Tibial nerve (tissue), 4 donors: ENCODE measurements around the gene KRT79. TPM values are rescaled to one million over a fixed set of nuclear protein-coding genes. Genes with fewer than 3 reads are reported as not detected.

Experiments used
- DNase-seq, 2 donors: peaks; one replicate each; pipeline ENCODE4 v3.0.0-alpha.2; 2019; ENCODE audit warnings: low spot score in 2 of 2
- H3K27ac ChIP-seq, 4 donors: fragments of 200-600 bp; sonication (generic) in 3 of 4; one replicate each; pipeline ENCODE4 v1.5.1; 2017 to 2019; ENCODE audit warnings: mild to moderate bottlenecking in 1 of 4
- H3K27me3 ChIP-seq, 2 donors: fragments of 200-600 bp; sonication (generic) in 1 of 2; one replicate each; pipeline versions ENCODE4 v1.5.1 to v1.6.0; 2017 to 2019
- H3K36me3 ChIP-seq, 3 donors: fragments of 200-600 bp; sonication (generic); one replicate each; pipeline ENCODE4 v1.5.1; 2018 to 2019
- H3K4me1 ChIP-seq, 4 donors: fragments of 200-600 bp; sonication (generic) in 3 of 4; one replicate each; pipeline ENCODE4 v1.5.1; 2017 to 2019
- H3K4me3 ChIP-seq, 4 donors: fragments of 200-600 bp; sonication (generic) in 3 of 4; one replicate each; pipeline ENCODE4 v1.5.1; 2017 to 2019; ENCODE audit warnings: mild to moderate bottlenecking in 1 of 4, moderate library complexity in 1 of 4
- H3K9me3 ChIP-seq, 4 donors: fragments of 200-600 bp; sonication (generic) in 3 of 4; one replicate each; pipeline ENCODE4 v1.5.1; 2017 to 2019
- EP300 ChIP-seq, 2 donors: sonication (generic); formaldehyde crosslinking; IDR thresholded peaks; one replicate each; pipeline ENCODE4 v1.6.1; 2017; ENCODE audit warnings: antibody characterized with exemption in 2 of 2, mild to moderate bottlenecking in 1 of 2
- POLR2A ChIP-seq, 2 donors: fragments of 450-650 bp; IDR thresholded peaks; one replicate each; pipeline ENCODE4 v1.6.1; 2017; ENCODE audit warnings: antibody characterized with exemption in 2 of 2, mild to moderate bottlenecking in 2 of 2, moderate library complexity in 2 of 2
- WGBS, 2 donors: methylation state at CpG; one replicate each; pipeline ENCODE4 v1.1.5; 2018; 5-methylcytosine and 5-hydroxymethylcytosine counted together
- total RNA-seq, 4 donors: library from RNA; depleted of rRNA; stranded (reverse); fragments of >200 nt; gene quantifications; one replicate each; pipeline ENCODE4 v1.1.0, GENCODE V29; 2016
- TF ChIP-seq, protein P1 (sequence below), 5 experiments: fragments of 200-600 bp in 3 of 5; fragments of 450-650 bp in 2 of 5; sonication (generic) in 3 of 5; IDR thresholded peaks; one replicate each; pipeline ENCODE4 v1.5.1; 2016 to 2019; ENCODE audit warnings: antibody characterized with exemption in 5 of 5, mild to moderate bottlenecking in 3 of 5, moderate library complexity in 2 of 5

KRT79 gene
- total RNA-seq, 4 donors from 2014 or later, result 3.9 TPM; not detected in 3

DNA sequence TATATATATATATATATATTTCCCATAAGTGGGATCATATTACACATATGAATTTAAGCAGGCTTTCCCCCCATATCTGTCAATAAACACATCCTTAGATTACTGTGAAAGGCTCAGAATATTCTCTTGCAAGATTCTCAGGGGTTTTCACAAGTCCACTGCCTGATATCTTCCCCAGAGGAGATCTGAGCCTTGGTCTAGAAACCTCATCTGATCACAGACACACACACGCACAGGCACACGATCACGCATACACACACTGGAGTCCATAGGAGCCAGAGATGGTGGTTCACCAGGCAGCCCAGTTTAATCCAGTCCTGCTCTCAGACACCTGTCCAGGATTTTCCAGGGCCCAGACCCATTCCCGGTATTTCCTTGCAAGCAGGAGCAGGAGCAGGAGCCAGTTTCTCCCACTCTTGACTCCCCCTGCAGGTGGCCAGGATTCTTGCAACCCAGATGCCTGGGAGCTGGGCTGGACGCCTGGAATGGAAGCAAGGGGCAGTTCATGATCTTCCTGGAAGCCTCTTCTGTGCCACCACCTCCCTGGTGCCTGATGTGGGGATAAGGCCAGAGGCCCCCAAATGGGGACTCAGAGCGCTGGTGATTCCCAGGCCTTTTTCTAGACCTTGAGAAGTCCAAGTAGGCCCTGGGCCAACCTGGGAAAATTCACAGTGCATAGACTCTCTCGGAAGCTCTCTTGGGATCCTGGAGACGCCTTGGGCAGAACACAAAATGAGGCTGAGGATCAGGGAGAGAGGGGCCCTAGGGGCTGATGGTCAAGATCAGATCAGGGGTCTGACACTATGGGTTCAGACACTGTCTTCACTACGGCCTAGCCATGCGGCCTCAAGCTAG is 31.2 kb upstream of the KRT79 start:
- H3K36me3 ChIP-seq, result no peaks in the 10 kb centered on the region
- H3K4me1 ChIP-seq, result peaks cover 0 to 31% (median 2%) of the 10 kb centered on the region in 4 donors
- 52 to 54% methylated on average over 9 to 10 of the region's 10 CpGs for WGBS, 2 donors
- peak in 1 of 2 donors; percentile 63 for DNase-seq
- no peak overlapping the region for H3K4me3 ChIP-seq
- H3K27ac ChIP-seq, result no peak overlapping the region
- H3K27me3 ChIP-seq, result no peaks in the 10 kb centered on the region
- H3K9me3 ChIP-seq, result no peaks in the 10 kb centered on the region
- TF ChIP-seq, protein P1, sequence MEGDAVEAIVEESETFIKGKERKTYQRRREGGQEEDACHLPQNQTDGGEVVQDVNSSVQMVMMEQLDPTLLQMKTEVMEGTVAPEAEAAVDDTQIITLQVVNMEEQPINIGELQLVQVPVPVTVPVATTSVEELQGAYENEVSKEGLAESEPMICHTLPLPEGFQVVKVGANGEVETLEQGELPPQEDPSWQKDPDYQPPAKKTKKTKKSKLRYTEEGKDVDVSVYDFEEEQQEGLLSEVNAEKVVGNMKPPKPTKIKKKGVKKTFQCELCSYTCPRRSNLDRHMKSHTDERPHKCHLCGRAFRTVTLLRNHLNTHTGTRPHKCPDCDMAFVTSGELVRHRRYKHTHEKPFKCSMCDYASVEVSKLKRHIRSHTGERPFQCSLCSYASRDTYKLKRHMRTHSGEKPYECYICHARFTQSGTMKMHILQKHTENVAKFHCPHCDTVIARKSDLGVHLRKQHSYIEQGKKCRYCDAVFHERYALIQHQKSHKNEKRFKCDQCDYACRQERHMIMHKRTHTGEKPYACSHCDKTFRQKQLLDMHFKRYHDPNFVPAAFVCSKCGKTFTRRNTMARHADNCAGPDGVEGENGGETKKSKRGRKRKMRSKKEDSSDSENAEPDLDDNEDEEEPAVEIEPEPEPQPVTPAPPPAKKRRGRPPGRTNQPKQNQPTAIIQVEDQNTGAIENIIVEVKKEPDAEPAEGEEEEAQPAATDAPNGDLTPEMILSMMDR (IDR thresholded peaks at IDR 0.05), result peak; percentile 59 to 72 (median 67)
- no peak for TF ChIP-seq POLR2A (IDR thresholded peaks at IDR 0.05)

DNA sequence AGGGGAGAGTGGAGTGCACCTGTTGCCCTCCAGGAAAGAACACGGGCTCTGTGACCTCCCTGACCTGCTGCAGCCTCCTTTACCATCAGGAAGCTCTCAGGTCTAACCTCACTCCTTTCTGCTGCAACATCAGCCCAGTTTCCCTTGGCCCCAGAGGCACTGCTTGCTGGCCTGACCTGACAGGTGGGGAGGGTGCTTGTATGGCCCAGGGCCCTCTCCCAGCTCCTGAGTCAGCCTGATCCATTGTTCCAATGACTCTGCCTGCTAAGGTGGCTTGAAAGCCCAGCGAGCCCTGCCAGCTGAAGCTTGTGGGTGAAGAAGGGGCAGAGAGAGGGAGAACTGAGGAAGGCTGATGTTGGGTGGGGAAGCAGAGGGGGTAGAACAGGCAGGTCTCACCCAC is 27.9 kb upstream of the KRT79 start:
- H3K27me3 ChIP-seq, result no peaks in the 10 kb centered on the region
- 74 to 87% methylated on average over 2 of the region's 2 CpGs for WGBS, 2 donors
- H3K27ac ChIP-seq, result no peak overlapping the region
- H3K4me1 ChIP-seq, result peaks cover 0 to 7% (median 0%) of the 10 kb centered on the region in 4 donors
- no peak for DNase-seq
- no peaks in the 10 kb centered on the region for H3K36me3 ChIP-seq
- TF ChIP-seq, protein P1 (IDR thresholded peaks at IDR 0.05), result no peak
- TF ChIP-seq EP300 (IDR thresholded peaks at IDR 0.05) (no peak), POLR2A (IDR thresholded peaks at IDR 0.05) (no peak)
- no peaks in the 10 kb centered on the region for H3K9me3 ChIP-seq
- no peak overlapping the region for H3K4me3 ChIP-seq

- DNase-seq, result no peak
- WGBS, 2 donors, result 90 to 92% methylated on average over 7 of the region's 7 CpGs
- H3K36me3 ChIP-seq, result no peaks in the 10 kb centered on the region
- peaks cover 0 to 5% (median 0%) of the 10 kb centered on the region in 4 donors for H3K4me1 ChIP-seq
- no peaks in the 10 kb centered on the region for H3K9me3 ChIP-seq
- H3K27me3 ChIP-seq, result no peaks in the 10 kb centered on the region
- H3K4me3 ChIP-seq, result no peak overlapping the region
- no peak overlapping the region for H3K27ac ChIP-seq
- TF ChIP-seq EP300 (IDR thresholded peaks at IDR 0.05) (no peak), POLR2A (IDR thresholded peaks at IDR 0.05) (no peak)
- TF ChIP-seq, protein P1 (IDR thresholded peaks at IDR 0.05), result no peak
Measured at GRCh38 chr12:52861511-52861910, 27.4 kb upstream of the KRT79 start.

DNA sequence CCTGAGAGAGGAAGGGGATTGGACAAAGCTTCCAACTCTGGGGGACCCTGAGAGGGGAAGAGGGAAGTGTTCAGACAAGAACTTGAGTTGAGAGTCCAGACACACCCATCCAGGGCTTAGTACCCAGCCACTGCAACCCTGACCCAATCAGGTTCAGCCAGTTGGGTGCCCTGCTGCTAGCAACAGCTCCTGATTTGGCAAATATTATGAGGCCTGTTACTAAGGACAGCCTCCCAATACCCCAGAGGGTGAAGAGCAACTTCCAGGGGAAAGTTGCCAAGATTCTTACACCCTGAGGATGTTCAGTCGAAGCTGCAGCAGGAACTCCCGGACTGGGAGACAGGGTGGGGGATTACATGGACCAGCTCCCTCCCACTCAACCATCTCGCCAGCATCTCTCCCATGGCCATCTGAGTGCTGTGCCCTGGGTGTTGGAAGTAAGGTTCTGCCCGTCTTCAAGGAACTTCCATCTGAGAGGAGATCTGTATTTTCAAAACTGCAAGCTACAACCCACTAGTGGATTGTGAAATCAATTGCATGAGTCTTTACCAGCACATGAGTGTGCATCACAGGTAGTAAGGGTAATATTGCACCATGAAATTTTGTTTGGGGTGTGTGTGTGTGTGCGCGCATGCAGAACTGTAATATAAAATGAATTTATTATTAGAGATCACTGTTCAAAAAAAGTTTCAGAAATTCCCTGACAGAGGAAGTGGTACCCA is 26.2 kb upstream of the KRT79 start:
- Histone ChIP-seq H3K4me3 (no peak overlapping the region), H3K27ac (no peak overlapping the region), H3K9me3 (no peaks in the 10 kb centered on the region), H3K4me1 (peaks cover 0 to 1% (median 0%) of the 10 kb centered on the region in 4 donors), H3K36me3 (no peaks in the 10 kb centered on the region), H3K27me3 (no peaks in the 10 kb centered on the region)
- TF ChIP-seq EP300 (IDR thresholded peaks at IDR 0.05) (no peak), POLR2A (IDR thresholded peaks at IDR 0.05) (no peak)
- TF ChIP-seq, protein P1 (IDR thresholded peaks at IDR 0.05), result no peak
- no peak for DNase-seq
- 67 to 70% methylated on average over 6 of the region's 6 CpGs for WGBS, 2 donors

DNA sequence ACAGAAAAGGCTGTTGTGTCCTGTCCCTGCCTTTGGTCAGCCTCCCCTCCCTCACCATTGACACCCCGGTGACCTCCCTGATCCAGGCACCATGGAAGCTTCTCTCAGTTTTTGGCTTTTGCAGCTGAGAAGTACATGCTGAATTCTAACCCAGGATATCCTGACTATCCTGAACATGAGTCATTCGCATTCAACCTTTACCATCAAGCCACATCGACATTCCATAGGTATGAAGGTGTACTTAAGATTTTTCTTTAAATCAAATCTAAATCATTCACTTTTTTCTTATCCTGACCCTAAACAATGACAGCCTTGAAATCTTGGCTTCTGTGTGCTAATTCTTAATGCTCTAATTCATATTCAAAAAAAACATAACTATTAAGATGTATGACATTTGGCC is 23.4 kb upstream of the KRT79 start:
- TF ChIP-seq, protein P1 (IDR thresholded peaks at IDR 0.05), result no peak
- TF ChIP-seq EP300 (IDR thresholded peaks at IDR 0.05) (no peak), POLR2A (IDR thresholded peaks at IDR 0.05) (no peak)
- no peak overlapping the region for H3K4me3 ChIP-seq
- H3K27me3 ChIP-seq, result no peaks in the 10 kb centered on the region
- H3K9me3 ChIP-seq, result peaks cover 0 to 4% (median 0%) of the 10 kb centered on the region in 4 donors
- no peaks in the 10 kb centered on the region for H3K4me1 ChIP-seq
- H3K36me3 ChIP-seq, result no peaks in the 10 kb centered on the region
- no peak overlapping the region for H3K27ac ChIP-seq
- no peak for DNase-seq
- 93% methylated on average over 3 of the region's 3 CpGs for WGBS, 2 donors
